HCT116 (cell line): ENCODE measurements around the gene LRRC8B. TPM values are rescaled to one million over a fixed set of nuclear protein-coding genes. Genes with fewer than 3 reads are reported as not detected.
"Not testable (repeated sequence)": the region's sequence is repeated elsewhere in the genome, so short reads cannot be mapped to it uniquely, and the experiment has no call there.

Experiments
- ATAC-seq: fragments of 200-7000 bp; cut with Tn5 transposase; 2 replicates; pipeline ENCODE4 v1.9.1; 2020; ENCODE audit warnings: mild to moderate bottlenecking, moderate library complexity
- BruUV-seq: library from RNA; stranded (reverse); fragments of 400-500 nt; replicated peaks from 2 replicates; lab custom pipeline; 2021; lab: Mats Ljungman, UMichigan
- CTCF ChIA-PET: fragments of 300-600 bp; sonication (Branson Sonifier 250); formaldehyde crosslinking; loops from one replicate; lab custom pipeline; 2021; ENCODE audit warnings: antibody characterized with exemption; lab: Charles Lee
- POLR2A ChIA-PET: fragments of 300-600, 350-600 bp; sonication (Branson Sonifier 250); formaldehyde crosslinking; loops from one replicate; lab custom pipeline; 2021; ENCODE audit warnings: antibody characterized with exemption; lab: Charles Lee
- RAD21 ChIA-PET, 2 experiments: fragments of 300-600 bp; sonication (Branson Sonifier 250); formaldehyde crosslinking; loops; one replicate each; lab custom pipeline; 2023; ENCODE audit warnings: low total read pairs in 2 of 2; ENCODE audit not compliant: uncharacterized antibody in 2 of 2, unreplicated experiment in 2 of 2, low non-redundant PET in 1 of 2; lab: Charles Lee
- DNase-seq: peaks from one replicate; pipeline ENCODE4 v3.0.0-alpha.2; 2010; ENCODE audit warnings: low read depth, low spot score
- H2AFZ ChIP-seq: fragments of 200-600 bp; shearing (Covaris generic), sonication (generic); 2 replicates; pipeline ENCODE4 v1.6.1; 2017; ENCODE audit warnings: low read depth, mixed run types, mixed read lengths, antibody characterized with exemption, low read length; ENCODE audit not compliant: poor library complexity, severe bottlenecking
- H3K27ac ChIP-seq: 2 replicates; pipeline ENCODE4 v1.5.1; 2012; ENCODE audit warnings: low read depth, low read length
- H3K27me3 ChIP-seq: fragments of 200-600 bp; sonication (generic); 2 replicates; pipeline ENCODE4 v1.6.1; 2016; ENCODE audit warnings: mixed run types, low read length, mixed read lengths; ENCODE audit not compliant: insufficient read depth
- H3K36me3 ChIP-seq, 2 experiments: fragments of 200-500 bp in 1 of 2; fragments of 200-600 bp in 1 of 2; sonication (Bioruptor generic) in 1 of 2; sonication (generic) in 1 of 2; 2 replicates each; pipeline versions ENCODE4 v1.5.1 to v1.6.1; 2014 to 2016; ENCODE audit warnings: low read length in 2 of 2, inconsistent platforms in 1 of 2, mixed read lengths in 1 of 2, mixed run types in 1 of 2; ENCODE audit not compliant: insufficient read depth in 2 of 2, control insufficient read depth in 1 of 2
- H3K4me1 ChIP-seq, 2 experiments: fragments of 200-600 bp in 1 of 2; sonication (generic) in 1 of 2; 2 replicates each; pipeline versions ENCODE4 v1.5.1 to v1.6.1; 2012 to 2017; ENCODE audit warnings: low read length in 2 of 2, inconsistent platforms in 1 of 2, mild to moderate bottlenecking in 1 of 2, mixed read lengths in 1 of 2, mixed run types in 1 of 2, moderate library complexity in 1 of 2; ENCODE audit not compliant: insufficient read depth in 2 of 2, control insufficient read depth in 1 of 2
- H3K4me2 ChIP-seq: fragments of 200-600 bp; sonication (generic); 2 replicates; pipeline ENCODE4 v1.6.1; 2017; ENCODE audit warnings: mixed run types, low read length, mixed read lengths
- H3K4me3 ChIP-seq, 2 experiments: fragments of 200-600 bp in 1 of 2; sonication (generic) in 1 of 2; replicated peaks in 1 of 2; 2 replicates each; pipeline ENCODE4 v1.5.1; 2011 to 2016; ENCODE audit warnings: low read length in 2 of 2, control low read depth in 1 of 2, low read depth in 1 of 2, mild to moderate bottlenecking in 1 of 2, mixed read lengths in 1 of 2, mixed run types in 1 of 2
- H3K79me2 ChIP-seq: fragments of 200-600 bp; sonication (generic); 2 replicates; pipeline ENCODE4 v1.6.1; 2017; ENCODE audit warnings: mild to moderate bottlenecking, mixed run types, low read length, moderate library complexity, mixed read lengths; ENCODE audit not compliant: insufficient read depth
- H3K9ac ChIP-seq: fragments of 200-600 bp; sonication (generic); 2 replicates; pipeline ENCODE4 v1.6.1; 2016; ENCODE audit warnings: low read length, mixed read lengths
- H3K9me2 ChIP-seq: fragments of 200-600 bp; sonication (generic), shearing (Covaris generic); 2 replicates; pipeline ENCODE4 v1.6.1; 2017; ENCODE audit warnings: mixed run types, mild to moderate bottlenecking, moderate library complexity; ENCODE audit not compliant: insufficient read depth
- H3K9me3 ChIP-seq, 2 experiments: fragments of 200-500 bp in 1 of 2; fragments of 200-600 bp in 1 of 2; sonication (Bioruptor generic) in 1 of 2; sonication (generic) in 1 of 2; 2 replicates each; pipeline ENCODE4 v1.6.1; 2014 to 2017; ENCODE audit warnings: low read length in 2 of 2, mixed read lengths in 2 of 2, inconsistent platforms in 1 of 2, low read depth in 1 of 2, mild to moderate bottlenecking in 1 of 2, mixed run types in 1 of 2, moderate library complexity in 1 of 2; ENCODE audit not compliant: control insufficient read depth in 1 of 2, insufficient read depth in 1 of 2
- H4K20me1 ChIP-seq: fragments of 200-600 bp; sonication (generic), shearing (Covaris generic); 2 replicates; pipeline ENCODE4 v1.6.1; 2017; ENCODE audit warnings: mixed run types, mild to moderate bottlenecking, moderate library complexity; ENCODE audit not compliant: insufficient read depth
- CTCF ChIP-seq, 3 experiments: fragments of 200-600 bp in 1 of 3; sonication (generic) in 1 of 3; IDR thresholded peaks in 2 of 3; conservative IDR thresholded peaks in 1 of 3; 2 replicates each; pipeline ENCODE4 v1.5.1; 2012 to 2017; ENCODE audit warnings: low read depth in 2 of 3, low read length in 2 of 3, antibody characterized with exemption in 1 of 3, borderline replicate concordance in 1 of 3, control low read depth in 1 of 3, mild to moderate bottlenecking in 1 of 3, mixed read lengths in 1 of 3, mixed run types in 1 of 3, moderate library complexity in 1 of 3; ENCODE audit not compliant: insufficient read depth in 1 of 3
- ELF1 ChIP-seq: IDR thresholded peaks from 2 replicates; pipeline ENCODE4 v1.6.1; 2012; ENCODE audit warnings: low read depth, borderline replicate concordance
- FOSL1 ChIP-seq: IDR thresholded peaks from 2 replicates; pipeline ENCODE4 v1.6.1; 2012; ENCODE audit warnings: low read depth
- MAX ChIP-seq: IDR thresholded peaks from 2 replicates; pipeline ENCODE4 v1.6.1; 2012
- POLR2A ChIP-seq: IDR thresholded peaks from 2 replicates; pipeline ENCODE4 v1.7.0; 2011; ENCODE audit warnings: borderline replicate concordance; ENCODE audit not compliant: insufficient read depth, insufficient read length; ENCODE audit errors: extremely low read depth
- RAD21 ChIP-seq: IDR thresholded peaks from 2 replicates; pipeline ENCODE4 v1.6.1; 2012; ENCODE audit warnings: low read depth, mild to moderate bottlenecking
- SIN3A ChIP-seq: IDR thresholded peaks from 2 replicates; pipeline ENCODE4 v1.6.1; 2012; ENCODE audit warnings: low read depth
- SP1 ChIP-seq: IDR thresholded peaks from 2 replicates; pipeline ENCODE4 v1.6.1; 2012; ENCODE audit warnings: low read depth
- intact Hi-C: fragments of 100-400 bp; cut with micrococcal nuclease; formaldehyde crosslinking; loops from 2 replicates; pipeline ENCODE4 v1.10.0; 2022
- total RNA-seq: library from RNA; stranded (reverse); gene quantifications from one replicate; pipeline ENCODE4 v1.2.1, GENCODE V29; 2021; ENCODE audit not compliant: unreplicated experiment
- TF ChIP-seq, protein P1 (sequence below): IDR thresholded peaks from 2 replicates; pipeline ENCODE4 v1.6.1; 2012; ENCODE audit warnings: low read depth

Gene LRRC8B
- total RNA-seq, 1 experiment from 2014 or later, result 17.9 TPM

DNA sequence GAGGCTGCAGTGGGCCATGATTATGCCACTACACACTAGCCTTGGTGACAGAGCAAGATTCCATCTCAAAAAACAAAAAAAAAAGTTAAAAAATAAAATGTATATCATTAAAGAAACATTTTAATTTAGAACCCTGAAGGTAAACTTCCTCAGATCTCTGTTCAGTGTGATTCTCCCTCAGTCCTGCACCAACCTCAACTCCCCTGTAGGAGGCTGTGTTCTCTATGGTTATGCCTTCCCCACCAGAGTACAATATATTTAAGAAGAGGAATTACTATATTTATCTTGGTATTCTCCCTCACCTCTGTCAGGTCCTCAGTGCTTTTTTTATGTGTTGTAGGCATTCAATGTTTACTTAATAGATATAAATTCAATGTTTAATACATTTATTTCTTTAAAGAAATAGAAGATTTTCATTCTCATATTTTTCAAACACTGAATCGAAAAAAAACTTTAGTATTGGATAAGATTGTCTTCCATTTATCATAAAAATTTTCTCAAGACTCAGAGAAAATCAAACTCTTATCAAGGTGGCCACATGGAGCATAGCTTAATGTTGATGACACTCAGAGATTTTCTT lies 4.8 kb upstream of the LRRC8B start:
- H3K4me2 ChIP-seq, result no peak overlapping the region
- no peak overlapping the region for H3K9ac ChIP-seq
- RAD21 ChIA-PET, result no interaction called here
- POLR2A ChIA-PET, result no interaction called here
- ATAC-seq (0 out of 2 replicates have a peak, but pooled peaks have one; percentile 35), DNase-seq (peak; percentile 18)
- no peaks in the 10 kb centered on the region for H4K20me1 ChIP-seq
- no peaks in the 10 kb centered on the region for H3K27me3 ChIP-seq
- no peak for TF ChIP-seq MAX
- TF ChIP-seq RAD21, result peak; percentile 69
- TF ChIP-seq CTCF (IDR thresholded peaks at IDR 0.05 in 2 of 3, conservative IDR thresholded peaks at IDR 0.05 in 1 of 3; ENCODE audit: borderline replicate concordance in 1 of 3, insufficient read depth in 1 of 3, low read depth in 2 of 3, low read length in 2 of 3), result peak; percentile 49 to 68 (median 53); a peak in 5 of 6 replicates
- TF ChIP-seq, protein P1, sequence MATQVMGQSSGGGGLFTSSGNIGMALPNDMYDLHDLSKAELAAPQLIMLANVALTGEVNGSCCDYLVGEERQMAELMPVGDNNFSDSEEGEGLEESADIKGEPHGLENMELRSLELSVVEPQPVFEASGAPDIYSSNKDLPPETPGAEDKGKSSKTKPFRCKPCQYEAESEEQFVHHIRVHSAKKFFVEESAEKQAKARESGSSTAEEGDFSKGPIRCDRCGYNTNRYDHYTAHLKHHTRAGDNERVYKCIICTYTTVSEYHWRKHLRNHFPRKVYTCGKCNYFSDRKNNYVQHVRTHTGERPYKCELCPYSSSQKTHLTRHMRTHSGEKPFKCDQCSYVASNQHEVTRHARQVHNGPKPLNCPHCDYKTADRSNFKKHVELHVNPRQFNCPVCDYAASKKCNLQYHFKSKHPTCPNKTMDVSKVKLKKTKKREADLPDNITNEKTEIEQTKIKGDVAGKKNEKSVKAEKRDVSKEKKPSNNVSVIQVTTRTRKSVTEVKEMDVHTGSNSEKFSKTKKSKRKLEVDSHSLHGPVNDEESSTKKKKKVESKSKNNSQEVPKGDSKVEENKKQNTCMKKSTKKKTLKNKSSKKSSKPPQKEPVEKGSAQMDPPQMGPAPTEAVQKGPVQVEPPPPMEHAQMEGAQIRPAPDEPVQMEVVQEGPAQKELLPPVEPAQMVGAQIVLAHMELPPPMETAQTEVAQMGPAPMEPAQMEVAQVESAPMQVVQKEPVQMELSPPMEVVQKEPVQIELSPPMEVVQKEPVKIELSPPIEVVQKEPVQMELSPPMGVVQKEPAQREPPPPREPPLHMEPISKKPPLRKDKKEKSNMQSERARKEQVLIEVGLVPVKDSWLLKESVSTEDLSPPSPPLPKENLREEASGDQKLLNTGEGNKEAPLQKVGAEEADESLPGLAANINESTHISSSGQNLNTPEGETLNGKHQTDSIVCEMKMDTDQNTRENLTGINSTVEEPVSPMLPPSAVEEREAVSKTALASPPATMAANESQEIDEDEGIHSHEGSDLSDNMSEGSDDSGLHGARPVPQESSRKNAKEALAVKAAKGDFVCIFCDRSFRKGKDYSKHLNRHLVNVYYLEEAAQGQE, result no peak
- no peak for TF ChIP-seq FOSL1
- TF ChIP-seq POLR2A, result no peak
- TF ChIP-seq SIN3A, result no peak
- TF ChIP-seq ELF1, result no peak
- TF ChIP-seq SP1, result no peak
- intact Hi-C loops, result loop anchor here (10.0 kb wide), 2 partner anchors 115 to 475 kb away; partner anchors contain the start of genes LRRC8C and ZNF326
- no peaks in the 10 kb centered on the region; the same call in 1 of the 2 replicates for H3K79me2 ChIP-seq
- no peak overlapping the region for H3K4me3 ChIP-seq
- no peak overlapping the region for H2AFZ ChIP-seq
- no peaks in the 10 kb centered on the region for H3K36me3 ChIP-seq
- H3K4me1 ChIP-seq, result peaks cover 3 to 25% of the 10 kb centered on the region in 2 experiments; a peak in 3 of 4 replicates
- H3K9me2 ChIP-seq, result no peaks in the 10 kb centered on the region
- CTCF ChIA-PET, result interaction anchor here (1.2 kb wide), 2 partner anchors 9 to 243 kb away, joined by 3 read pairs; no protein-coding TSS in a partner anchor
- no peak overlapping the region for H3K27ac ChIP-seq
- no TSS peak for BruUV-seq
- H3K9me3 ChIP-seq, result no peaks in the 10 kb centered on the region

- H3K9me3 ChIP-seq, BruUV-seq, CTCF ChIA-PET, H3K27ac ChIP-seq, H3K36me3 ChIP-seq, H3K9ac ChIP-seq, POLR2A ChIA-PET, H2AFZ ChIP-seq, H4K20me1 ChIP-seq, DNase-seq, ATAC-seq, RAD21 ChIA-PET, H3K4me3 ChIP-seq, H3K4me2 ChIP-seq, H3K9me2 ChIP-seq, H3K27me3 ChIP-seq: not testable (repeated sequence)
- intact Hi-C loops, result loop anchor here (10.0 kb wide), 2 partner anchors 113 to 473 kb away; partner anchors contain the start of genes LRRC8C and ZNF326
- Histone ChIP-seq H3K4me1 (peaks cover 9 to 19% of the 10 kb centered on the region in 2 experiments; a peak in 3 of 4 replicates), H3K79me2 (peaks cover 19% of the 10 kb centered on the region)
Observed at GRCh38 chr1:89521977-89522376, 2.7 kb upstream of the LRRC8B start.
